Choroid plexus epithelial cell (primary cell): Measurements from ENCODE around the gene SFMBT2.

ENCODE experiments used
- DNase-seq: peaks from one replicate; pipeline ENCODE4 v3.0.0-alpha.2; 2010; ENCODE audit warnings: low read depth
- H3K4me3 ChIP-seq: 2 replicates; pipeline ENCODE4 v1.5.1; 2011; ENCODE audit warnings: low read depth, mild to moderate bottlenecking, control low read depth, low read length, moderate library complexity
- TF ChIP-seq, protein P1 (sequence below): conservative IDR thresholded peaks from 2 replicates; pipeline ENCODE4 v1.5.1; 2011; ENCODE audit warnings: low read depth, mild to moderate bottlenecking, control low read depth, inconsistent platforms, low read length, moderate library complexity

Gene SFMBT2

DNA sequence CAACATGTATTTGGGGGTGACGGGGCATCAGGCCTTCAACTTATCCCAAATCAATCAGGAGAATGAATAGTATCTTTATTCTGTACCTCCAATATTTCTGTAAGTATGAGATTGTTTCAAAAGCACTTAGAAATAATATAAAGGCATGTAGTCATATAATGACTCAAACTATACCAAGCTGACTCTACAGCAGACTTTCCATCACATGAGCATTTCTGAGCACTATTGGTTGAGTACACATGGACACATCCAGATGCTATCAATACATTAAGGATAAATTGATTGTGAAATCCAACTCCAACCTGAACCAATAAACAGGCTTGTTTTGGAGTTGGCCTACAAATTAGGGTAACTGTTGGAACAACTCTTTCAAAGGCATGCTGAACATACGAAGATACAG is 229.4 kb downstream of the SFMBT2 start:
- H3K4me3 ChIP-seq = no peak overlapping the region
- TF ChIP-seq, protein P1, sequence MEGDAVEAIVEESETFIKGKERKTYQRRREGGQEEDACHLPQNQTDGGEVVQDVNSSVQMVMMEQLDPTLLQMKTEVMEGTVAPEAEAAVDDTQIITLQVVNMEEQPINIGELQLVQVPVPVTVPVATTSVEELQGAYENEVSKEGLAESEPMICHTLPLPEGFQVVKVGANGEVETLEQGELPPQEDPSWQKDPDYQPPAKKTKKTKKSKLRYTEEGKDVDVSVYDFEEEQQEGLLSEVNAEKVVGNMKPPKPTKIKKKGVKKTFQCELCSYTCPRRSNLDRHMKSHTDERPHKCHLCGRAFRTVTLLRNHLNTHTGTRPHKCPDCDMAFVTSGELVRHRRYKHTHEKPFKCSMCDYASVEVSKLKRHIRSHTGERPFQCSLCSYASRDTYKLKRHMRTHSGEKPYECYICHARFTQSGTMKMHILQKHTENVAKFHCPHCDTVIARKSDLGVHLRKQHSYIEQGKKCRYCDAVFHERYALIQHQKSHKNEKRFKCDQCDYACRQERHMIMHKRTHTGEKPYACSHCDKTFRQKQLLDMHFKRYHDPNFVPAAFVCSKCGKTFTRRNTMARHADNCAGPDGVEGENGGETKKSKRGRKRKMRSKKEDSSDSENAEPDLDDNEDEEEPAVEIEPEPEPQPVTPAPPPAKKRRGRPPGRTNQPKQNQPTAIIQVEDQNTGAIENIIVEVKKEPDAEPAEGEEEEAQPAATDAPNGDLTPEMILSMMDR = no peak
- DNase-seq = no peak

DNA sequence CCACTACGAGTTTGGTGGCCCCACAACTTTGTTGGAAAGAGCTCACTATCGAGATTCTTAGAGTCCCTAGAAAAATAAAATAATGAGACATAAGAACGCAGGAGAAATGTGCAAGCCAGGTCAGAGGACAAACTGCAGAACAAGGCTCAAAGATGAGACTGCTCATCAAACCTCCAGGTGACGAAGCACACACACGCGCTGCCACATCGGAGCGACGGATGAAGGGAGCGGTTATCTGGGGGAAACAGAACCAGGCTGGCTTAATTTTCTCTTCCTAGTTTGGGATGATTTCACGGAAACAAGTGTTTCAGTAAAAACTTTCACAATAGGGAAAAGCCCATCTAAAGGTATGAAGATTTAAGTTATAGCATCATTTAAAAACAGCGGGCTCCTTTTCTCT is 231.3 kb downstream of the SFMBT2 start:
- TF ChIP-seq, protein P1 = no peak
- no peak overlapping the region for H3K4me3 ChIP-seq
- DNase-seq = no peak

DNA sequence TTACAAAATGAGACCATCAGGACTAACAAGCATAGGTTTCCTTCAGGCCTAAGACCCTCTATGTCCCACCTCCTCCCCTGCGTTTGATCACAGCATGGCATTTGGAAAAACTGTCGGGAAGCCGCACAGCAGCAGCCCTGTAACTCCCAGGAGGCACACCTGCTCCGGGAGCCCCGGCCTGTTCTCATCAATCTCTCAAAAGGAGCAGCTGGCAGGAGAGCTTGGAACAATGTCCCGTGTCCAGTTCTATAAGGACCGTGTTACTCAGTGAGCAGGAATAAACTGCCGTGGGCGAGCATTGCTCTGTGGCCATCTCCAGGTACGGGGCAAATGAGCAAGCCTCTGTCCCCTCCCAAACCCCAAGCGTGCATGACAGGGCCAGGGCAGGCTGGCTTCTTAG is 236.9 kb downstream of the SFMBT2 start:
- DNase-seq = no peak
- TF ChIP-seq, protein P1 = no peak
- no peak overlapping the region for H3K4me3 ChIP-seq

DNA sequence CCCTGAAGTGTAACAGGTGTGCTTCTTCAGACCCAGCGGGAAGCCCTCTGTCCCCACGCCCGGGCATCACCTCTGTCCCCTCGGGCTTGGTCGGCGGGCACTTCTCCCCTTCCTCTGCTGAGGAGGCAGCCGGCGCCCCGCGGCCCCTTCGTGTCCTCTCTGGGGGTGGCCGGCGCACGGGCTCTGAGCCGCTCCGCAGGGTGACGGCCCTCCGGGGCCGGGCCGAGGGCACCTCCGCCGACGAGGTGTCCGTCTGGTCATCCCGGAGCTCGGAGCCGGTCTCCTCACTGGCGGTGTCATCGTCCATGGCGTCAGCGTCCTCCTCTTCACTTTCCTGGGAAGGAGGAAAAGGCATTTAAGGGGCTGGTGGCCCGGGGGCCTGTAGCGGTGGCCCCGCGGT is 239.0 kb downstream of the SFMBT2 start:
- TF ChIP-seq, protein P1 = no peak
- no peak for DNase-seq
- no peak overlapping the region for H3K4me3 ChIP-seq

DNA sequence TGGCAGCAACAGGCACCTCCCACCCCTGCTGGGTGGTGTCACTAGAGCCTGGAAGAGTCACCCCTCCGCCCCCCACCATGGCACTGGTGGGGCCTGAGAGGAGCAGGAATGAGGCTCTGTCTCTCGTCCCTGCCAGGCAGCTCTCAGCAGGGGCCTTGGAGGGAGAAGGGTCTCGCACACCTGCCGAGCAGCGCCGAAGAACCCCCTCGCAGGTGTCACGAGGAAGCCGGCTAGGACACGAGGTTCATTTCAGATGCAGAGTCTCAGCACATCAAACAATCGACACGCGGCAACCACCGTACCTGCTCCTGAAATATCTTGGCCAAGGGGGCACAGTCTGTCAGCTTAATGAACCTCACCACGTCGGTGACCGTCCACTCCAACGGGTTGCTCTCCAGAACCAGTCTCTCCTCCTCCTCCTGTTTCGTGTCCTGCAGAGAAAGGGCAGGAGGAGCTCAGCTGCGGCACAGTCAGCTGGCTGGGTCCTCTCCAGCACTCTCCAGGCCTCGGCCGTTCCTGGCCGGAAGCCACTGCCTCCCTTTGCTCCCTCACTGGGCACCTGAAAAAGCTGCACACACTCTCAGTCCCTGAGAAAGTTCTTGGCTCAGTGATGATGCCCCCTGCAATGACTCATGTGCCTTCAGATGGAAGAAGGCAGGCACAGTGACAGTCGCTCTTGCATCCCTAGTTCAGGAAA is 240.1 kb downstream of the SFMBT2 start:
- TF ChIP-seq, protein P1 = no peak
- H3K4me3 ChIP-seq = no peak overlapping the region
- no peak for DNase-seq

DNA sequence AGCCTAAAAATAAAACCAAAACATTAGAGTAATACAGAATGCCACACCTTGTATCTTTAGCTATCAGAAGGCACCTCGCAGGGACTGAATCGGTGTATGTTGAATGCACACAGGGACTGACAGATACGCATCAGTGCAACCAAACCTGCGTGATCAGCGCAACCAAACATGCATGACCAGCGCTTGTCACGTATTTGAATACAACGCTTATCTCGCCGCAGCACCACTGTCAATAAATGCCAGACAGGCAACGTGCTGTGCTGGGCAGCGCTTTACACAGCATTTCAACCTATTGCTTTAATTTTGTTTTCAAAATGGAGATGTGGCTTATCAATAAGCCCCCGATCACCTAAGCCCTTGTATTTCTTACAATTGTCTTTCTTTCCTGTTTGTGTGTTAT is 242.4 kb downstream of the SFMBT2 start:
- TF ChIP-seq, protein P1 = no peak
- H3K4me3 ChIP-seq = no peak overlapping the region
- no peak for DNase-seq

DNA sequence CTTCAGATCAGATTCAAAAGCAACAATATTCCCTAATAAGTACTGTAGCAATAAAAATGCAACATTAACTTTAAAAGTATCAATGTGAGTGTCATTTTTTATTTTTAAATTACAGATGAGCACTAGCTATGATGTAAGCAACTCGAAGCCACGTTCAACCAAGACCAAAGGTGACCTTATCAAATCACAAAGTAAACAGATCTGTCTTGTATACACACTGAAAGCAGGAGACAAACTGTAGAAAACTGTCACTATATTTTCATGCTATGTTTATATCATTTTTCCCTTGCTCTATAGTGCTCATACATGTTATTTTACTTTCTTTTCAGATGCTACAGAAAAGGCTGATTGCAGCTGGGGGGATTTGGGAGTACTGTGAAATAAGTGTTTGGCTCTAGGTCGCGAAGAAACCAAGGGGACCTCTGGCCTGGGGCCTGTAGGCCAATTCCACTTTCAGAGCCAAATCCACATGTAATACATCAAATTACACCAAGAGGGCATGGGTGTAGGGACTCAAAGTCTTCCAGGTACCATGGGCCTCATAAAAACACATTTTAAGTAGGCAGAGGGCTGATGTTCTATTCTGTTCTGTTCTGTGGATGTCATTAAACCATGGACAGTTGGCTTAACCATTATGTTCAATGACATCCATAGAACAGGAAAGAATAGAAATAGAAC is 245.2 kb downstream of the SFMBT2 start:
- TF ChIP-seq, protein P1 = no peak
- H3K4me3 ChIP-seq = no peak overlapping the region

More for the DNA sequence above, 245.2 kb downstream of the SFMBT2 start:
- DNase-seq = no peak
